Activated CD8-positive, alpha-beta T cell treated with anti-CD3 and anti-CD28 coated beads for 36 hours (primary cell): Measurements from ENCODE around the gene POLD4. TPM values are rescaled to one million over a fixed set of nuclear protein-coding genes. Genes with fewer than 3 reads are reported as not detected.
A peak's percentile ranks its signal among the peaks of the same experiment; 100 is the strongest.

ENCODE experiments used
- ATAC-seq: fragments of 200-7000 bp; cut with Tn5 transposase; one replicate; pipeline ENCODE4 v1.10.0; 2021; ENCODE audit warnings: mild to moderate bottlenecking, moderate library complexity
- CTCF ChIA-PET: fragments of 350-600 bp; sonication (Branson Sonifier 250); formaldehyde crosslinking; loops from one replicate; lab custom pipeline; 2021; ENCODE audit warnings: antibody characterized with exemption; lab: Charles Lee
- POLR2A ChIA-PET: fragments of 350-600 bp; sonication (Branson Sonifier 250); formaldehyde crosslinking; loops from one replicate; lab custom pipeline; 2021; ENCODE audit warnings: antibody characterized with exemption; lab: Charles Lee
- DNase-seq: peaks from one replicate; pipeline ENCODE4 v3.0.0-alpha.2; 2020
- H3K27ac Mint-ChIP-seq: one replicate; pipeline ENCODE4 v1.8.0; 2021; ENCODE audit warnings: mild to moderate bottlenecking, mixed read lengths
- H3K27me3 Mint-ChIP-seq: one replicate; pipeline ENCODE4 v1.8.0; 2021; ENCODE audit warnings: mixed read lengths
- H3K36me3 Mint-ChIP-seq: one replicate; pipeline ENCODE4 v1.8.0; 2021; ENCODE audit warnings: low read depth, mixed read lengths
- H3K4me1 Mint-ChIP-seq: one replicate; pipeline ENCODE4 v1.8.0; 2021; ENCODE audit warnings: low read depth, mixed read lengths
- H3K4me3 Mint-ChIP-seq: one replicate; pipeline ENCODE4 v1.8.0; 2021; ENCODE audit warnings: mild to moderate bottlenecking, moderate library complexity, mixed read lengths
- H3K9me3 Mint-ChIP-seq: one replicate; pipeline ENCODE4 v1.8.0; 2021; ENCODE audit warnings: mixed read lengths
- intact Hi-C: fragments of 100-400 bp; cut with micrococcal nuclease; formaldehyde crosslinking; loops from one replicate; pipeline ENCODE4 v1.10.0; 2022
- total RNA-seq, 2 experiments: library from RNA; stranded (reverse); gene quantifications; one replicate each; pipeline ENCODE4 v1.2.3, GENCODE V29; 2021
- TF ChIP-seq, protein P1 (sequence below): fragments of 200-600 bp; IDR thresholded peaks from one replicate; pipeline ENCODE4 v1.8.0; 2022; ENCODE audit warnings: antibody characterized with exemption, mild to moderate bottlenecking

The POLD4 gene
- total RNA-seq, 2 experiments from 2014 or later, result 34.1 to 36.1 TPM

- H3K4me1 Mint-ChIP-seq, result peaks cover 35% of the 10 kb centered on the region
- POLR2A ChIA-PET, result interaction anchor here (0.6 to 3.5 kb wide), 11 partner anchors 9 to 130 kb away, joined by 3 to 22 read pairs (median 4); partner anchors contain the start of gene RAD9A
- peak; percentile 52 for DNase-seq
Measured at GRCh38 chr11:67354075-67355022, 1.0 kb upstream of the POLD4 start.

GRCh38 chr11:67352546-67353316 lies 615 bp downstream of the POLD4 start:
- CTCF ChIA-PET, result interaction anchor here (0.6 to 12.1 kb wide), 18 partner anchors 7 to 296 kb away, joined by 3 to 883 read pairs (median 4); partner anchors contain the start of genes CLCF1, GRK2, KDM2A and PPP1CA
- Mint-ChIP-seq H3K4me3 (peak overlapping the region; percentile 83), H3K27me3 (no peaks in the 10 kb centered on the region), H3K9me3 (no peaks in the 10 kb centered on the region), H3K27ac (peak overlapping the region; percentile 98), H3K4me1 (peaks cover 45% of the 10 kb centered on the region), H3K36me3 (peaks cover 1% of the 10 kb centered on the region)
- DNase-seq, result peak; percentile 75
- POLR2A ChIA-PET, result interaction anchor here (0.8 to 3.5 kb wide), 13 partner anchors 11 to 153 kb away, joined by 3 to 22 read pairs (median 4); partner anchors contain the start of genes PITPNM1 and RAD9A
- intact Hi-C loops, result no loop called here
- ATAC-seq, result peak; percentile 52
- TF ChIP-seq, protein P1, sequence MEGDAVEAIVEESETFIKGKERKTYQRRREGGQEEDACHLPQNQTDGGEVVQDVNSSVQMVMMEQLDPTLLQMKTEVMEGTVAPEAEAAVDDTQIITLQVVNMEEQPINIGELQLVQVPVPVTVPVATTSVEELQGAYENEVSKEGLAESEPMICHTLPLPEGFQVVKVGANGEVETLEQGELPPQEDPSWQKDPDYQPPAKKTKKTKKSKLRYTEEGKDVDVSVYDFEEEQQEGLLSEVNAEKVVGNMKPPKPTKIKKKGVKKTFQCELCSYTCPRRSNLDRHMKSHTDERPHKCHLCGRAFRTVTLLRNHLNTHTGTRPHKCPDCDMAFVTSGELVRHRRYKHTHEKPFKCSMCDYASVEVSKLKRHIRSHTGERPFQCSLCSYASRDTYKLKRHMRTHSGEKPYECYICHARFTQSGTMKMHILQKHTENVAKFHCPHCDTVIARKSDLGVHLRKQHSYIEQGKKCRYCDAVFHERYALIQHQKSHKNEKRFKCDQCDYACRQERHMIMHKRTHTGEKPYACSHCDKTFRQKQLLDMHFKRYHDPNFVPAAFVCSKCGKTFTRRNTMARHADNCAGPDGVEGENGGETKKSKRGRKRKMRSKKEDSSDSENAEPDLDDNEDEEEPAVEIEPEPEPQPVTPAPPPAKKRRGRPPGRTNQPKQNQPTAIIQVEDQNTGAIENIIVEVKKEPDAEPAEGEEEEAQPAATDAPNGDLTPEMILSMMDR, result no peak

More at GRCh38 chr11:67354075-67355022, 1.0 kb upstream of the POLD4 start:
- Mint-ChIP-seq H3K9me3 (no peaks in the 10 kb centered on the region), H3K36me3 (peaks cover 1% of the 10 kb centered on the region), H3K4me3 (peak overlapping the region; percentile 83), H3K27me3 (peaks cover 3% of the 10 kb centered on the region), H3K27ac (peak overlapping the region; percentile 91)
- ATAC-seq, result peak; percentile 4
- CTCF ChIA-PET, result interaction anchor here (0.6 to 12.1 kb wide), 11 partner anchors 8 to 230 kb away, joined by 3 to 883 read pairs (median 3); partner anchors contain the start of genes CLCF1, GSTP1 and PPP1CA
- TF ChIP-seq, protein P1, result no peak
- intact Hi-C loops, result no loop called here

DNA sequence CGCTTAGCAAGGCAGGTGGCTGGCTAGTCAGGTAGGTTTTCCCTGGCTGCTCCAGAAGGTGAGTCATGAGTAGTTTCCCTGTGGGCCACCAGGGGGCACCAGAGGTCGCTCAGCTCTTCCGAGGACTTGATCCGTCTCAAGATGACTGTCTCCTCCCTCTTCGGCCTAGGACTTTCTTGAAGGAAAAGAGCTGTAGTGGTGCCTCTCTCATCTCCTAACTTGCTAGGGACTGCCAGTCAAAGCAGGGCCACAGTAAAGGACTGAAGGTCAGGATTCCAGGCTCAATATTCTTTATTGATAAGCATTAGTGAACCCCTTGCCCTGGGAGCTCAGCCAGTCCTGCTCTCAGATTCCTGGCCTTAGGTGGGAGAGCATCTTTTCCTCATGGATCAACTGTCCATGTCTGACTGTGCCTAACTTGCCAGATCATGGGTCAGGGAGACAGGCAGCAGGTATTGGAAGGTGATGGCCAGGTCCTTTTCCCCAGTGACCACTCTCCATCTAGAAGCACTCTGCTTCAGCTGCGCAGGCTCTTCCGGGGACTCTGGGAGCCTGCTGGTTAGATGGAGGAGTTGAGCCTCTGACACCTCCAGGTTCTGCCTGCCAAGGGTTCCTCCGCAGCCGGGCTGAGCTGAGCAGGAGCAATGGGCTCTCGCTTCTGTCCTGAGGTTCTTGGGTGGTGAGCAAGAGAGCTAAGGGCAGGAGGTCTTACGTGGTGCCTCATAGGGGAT lies 1.9 kb downstream of the POLD4 start:
- no peaks in the 10 kb centered on the region for H3K9me3 Mint-ChIP-seq
- peaks cover 1% of the 10 kb centered on the region for H3K36me3 Mint-ChIP-seq
- intact Hi-C loops, result no loop called here
- no peaks in the 10 kb centered on the region for H3K27me3 Mint-ChIP-seq
- ChIA-PET CTCF (interaction anchor here (0.7 to 12.1 kb wide), 42 partner anchors 10 to 316 kb away, joined by 3 to 883 read pairs (median 4); partner anchors contain the start of genes AIP, CDK2AP2, CLCF1 and GRK2), POLR2A (interaction anchor here (0.6 to 1.9 kb wide), 12 partner anchors 9 to 154 kb away, joined by 3 to 7 read pairs (median 4); partner anchors contain the start of genes PITPNM1, PPP1CA and RAD9A)
- peaks cover 41% of the 10 kb centered on the region for H3K4me1 Mint-ChIP-seq
- H3K27ac Mint-ChIP-seq, result peak overlapping the region; percentile 73
- ATAC-seq, result no peak
- peak overlapping the region; percentile 83 for H3K4me3 Mint-ChIP-seq
- DNase-seq, result peak; percentile 71
- TF ChIP-seq, protein P1, result peak; percentile 98

DNA sequence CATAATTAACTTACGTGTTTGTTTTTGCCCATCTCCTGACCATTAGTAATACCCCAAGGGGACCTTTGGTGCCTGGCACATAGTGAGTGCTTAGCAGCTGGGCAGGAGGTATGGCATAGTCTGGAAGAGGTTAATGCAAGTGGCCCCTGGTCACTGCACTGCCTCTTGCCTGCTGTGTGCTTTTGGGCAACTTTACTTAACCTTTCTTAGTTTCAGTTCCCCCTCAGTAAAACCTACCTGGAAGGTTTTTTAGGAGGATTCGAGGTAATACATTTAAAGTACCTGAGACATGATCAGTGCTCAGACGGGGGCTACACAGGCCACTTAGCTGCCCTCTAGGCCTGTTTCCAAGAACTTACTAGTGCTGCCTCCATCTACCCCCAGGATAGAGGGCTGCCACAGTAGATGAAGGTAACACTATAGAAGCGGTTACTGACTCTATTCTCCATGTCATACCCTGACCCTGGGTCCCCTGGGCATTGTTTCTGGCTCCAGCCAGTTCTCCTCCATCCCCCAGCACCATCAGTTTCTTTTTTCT lies 3.3 kb downstream of the POLD4 start:
- TF ChIP-seq, protein P1, result no peak
- no peak for ATAC-seq

More for the DNA sequence above, 3.3 kb downstream of the POLD4 start:
- Mint-ChIP-seq H3K27ac (no peak overlapping the region), H3K9me3 (no peaks in the 10 kb centered on the region), H3K27me3 (no peaks in the 10 kb centered on the region), H3K4me3 (no peak overlapping the region), H3K4me1 (peaks cover 54% of the 10 kb centered on the region), H3K36me3 (peaks cover 1% of the 10 kb centered on the region)
- ChIA-PET CTCF (interaction anchor here (0.9 to 12.1 kb wide), 11 partner anchors 8 to 109 kb away, joined by 3 to 883 read pairs (median 4); partner anchors contain the start of genes CLCF1, PPP1CA, RAD9A and SSH3), POLR2A (interaction anchor here (1.2 to 1.9 kb wide), 2 partner anchors 26 to 31 kb away, joined by 4 to 7 read pairs; no protein-coding TSS in a partner anchor)
- DNase-seq, result no peak
- intact Hi-C loops, result no loop called here
